H1 (cell line): ENCODE data around the gene HELT.

Source experiments
- RNF2 ChIP-seq: fragments of 200-900, 300-1000 bp; sonication (generic); IDR thresholded peaks from 2 replicates; pipeline ENCODE4 v1.7.1; 2016; ENCODE audit warnings: borderline replicate concordance, low read depth, mild to moderate bottlenecking, antibody characterized with exemption, low read length; ENCODE audit not compliant: poor library complexity, severe bottlenecking; ENCODE audit errors: missing control alignments
- TF ChIP-seq, protein P1 (sequence below), 3 experiments: IDR thresholded peaks; 1 replicate in 2 of 3; 2 replicates in 1 of 3; pipeline versions ENCODE4 v1.5.1 to v1.6.1; 2011; ENCODE audit warnings: low read length in 3 of 3, mild to moderate bottlenecking in 3 of 3, inconsistent platforms in 2 of 3, low read depth in 1 of 3, moderate library complexity in 1 of 3; ENCODE audit not compliant: insufficient read depth in 1 of 3; ENCODE audit errors: control extremely low read depth in 1 of 3
- TF ChIP-seq, protein P2 (sequence below): IDR thresholded peaks from 2 replicates; pipeline ENCODE4 v1.6.1; 2012; ENCODE audit warnings: inconsistent platforms

DNA sequence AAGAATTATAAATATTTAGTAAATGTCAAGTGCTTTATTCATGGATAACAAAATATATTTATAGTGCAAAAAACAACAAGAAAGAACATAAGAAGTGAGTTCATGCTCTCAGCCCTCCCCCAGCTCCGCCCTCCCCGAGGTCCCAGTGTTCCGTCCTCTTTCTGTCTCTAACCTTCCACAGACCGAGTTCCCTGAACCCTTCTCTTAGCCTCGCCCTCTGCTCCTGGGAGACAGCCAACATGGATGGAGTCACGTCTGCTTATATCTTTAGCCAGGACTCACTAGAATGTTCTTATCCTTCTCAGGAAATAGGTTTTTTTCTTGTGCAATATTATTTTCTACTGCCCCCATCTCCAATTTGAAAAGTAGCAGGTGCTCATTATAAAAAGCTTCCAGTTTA is 40.1 kb upstream of the HELT start:
- TF ChIP-seq RNF2, result no peak
- TF ChIP-seq, protein P1, sequence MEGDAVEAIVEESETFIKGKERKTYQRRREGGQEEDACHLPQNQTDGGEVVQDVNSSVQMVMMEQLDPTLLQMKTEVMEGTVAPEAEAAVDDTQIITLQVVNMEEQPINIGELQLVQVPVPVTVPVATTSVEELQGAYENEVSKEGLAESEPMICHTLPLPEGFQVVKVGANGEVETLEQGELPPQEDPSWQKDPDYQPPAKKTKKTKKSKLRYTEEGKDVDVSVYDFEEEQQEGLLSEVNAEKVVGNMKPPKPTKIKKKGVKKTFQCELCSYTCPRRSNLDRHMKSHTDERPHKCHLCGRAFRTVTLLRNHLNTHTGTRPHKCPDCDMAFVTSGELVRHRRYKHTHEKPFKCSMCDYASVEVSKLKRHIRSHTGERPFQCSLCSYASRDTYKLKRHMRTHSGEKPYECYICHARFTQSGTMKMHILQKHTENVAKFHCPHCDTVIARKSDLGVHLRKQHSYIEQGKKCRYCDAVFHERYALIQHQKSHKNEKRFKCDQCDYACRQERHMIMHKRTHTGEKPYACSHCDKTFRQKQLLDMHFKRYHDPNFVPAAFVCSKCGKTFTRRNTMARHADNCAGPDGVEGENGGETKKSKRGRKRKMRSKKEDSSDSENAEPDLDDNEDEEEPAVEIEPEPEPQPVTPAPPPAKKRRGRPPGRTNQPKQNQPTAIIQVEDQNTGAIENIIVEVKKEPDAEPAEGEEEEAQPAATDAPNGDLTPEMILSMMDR (IDR thresholded peaks at IDR 0.05; ENCODE audit: control extremely low read depth in 1 of 3, insufficient read depth in 1 of 3, low read depth in 1 of 3, low read length in 3 of 3), result no peak
- TF ChIP-seq, protein P2, sequence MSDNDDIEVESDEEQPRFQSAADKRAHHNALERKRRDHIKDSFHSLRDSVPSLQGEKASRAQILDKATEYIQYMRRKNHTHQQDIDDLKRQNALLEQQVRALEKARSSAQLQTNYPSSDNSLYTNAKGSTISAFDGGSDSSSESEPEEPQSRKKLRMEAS, result no peak
